NOMO-1 (cell line): ENCODE data around the gene OR5K1.

Experiments
- DNase-seq, 2 experiments: peaks; one replicate each; lab custom pipeline; 2025; ENCODE audit not compliant: unreplicated experiment in 2 of 2; lab: John Stamatoyannopoulos, UW

The OR5K1 gene

GRCh38 chr3:98462901-98463300, at the start of gene OR5K1:
TSS of gene OR5K1 (plus strand) at chr3:98463201. CDS start at chr3:98469577, 6,376 bp downstream.
- no peak for DNase-seq

- DNase-seq: no peak
Observed at GRCh38 chr3:98432575-98432974, 30.4 kb upstream of the OR5K1 start.

- no peak for DNase-seq
Observed at GRCh38 chr3:98433764-98434163, 29.2 kb upstream of the OR5K1 start.

- no peak for DNase-seq
Observed at GRCh38 chr3:98434412-98434811, 28.6 kb upstream of the OR5K1 start.

GRCh38 chr3:98440283-98440682, 22.7 kb upstream of the OR5K1 start:
- no peak for DNase-seq

- no peak for DNase-seq
Observed at GRCh38 chr3:98445949-98446406, 17.0 kb upstream of the OR5K1 start.

GRCh38 chr3:98449606-98450193, 13.3 kb upstream of the OR5K1 start:
- DNase-seq: no peak

GRCh38 chr3:98450372-98450771, 12.6 kb upstream of the OR5K1 start:
- no peak for DNase-seq

- no peak for DNase-seq
Observed at GRCh38 chr3:98453827-98454226, 9.2 kb upstream of the OR5K1 start.

GRCh38 chr3:98454929-98455328, 8.1 kb upstream of the OR5K1 start:
- DNase-seq: no peak

- no peak for DNase-seq
Observed at GRCh38 chr3:98457543-98457942, 5.5 kb upstream of the OR5K1 start.

GRCh38 chr3:98460220-98460619, 2.8 kb upstream of the OR5K1 start:
- DNase-seq: no peak

GRCh38 chr3:98482717-98483482, 19.9 kb downstream of the OR5K1 start:
- DNase-seq: no peak

- no peak for DNase-seq
Observed at GRCh38 chr3:98483626-98484025, 20.6 kb downstream of the OR5K1 start.

GRCh38 chr3:98497381-98497780, 34.4 kb downstream of the OR5K1 start, which contains the start of gene OR5K2:
TSS of gene OR5K2 (plus strand) at chr3:98497681. CDS start at chr3:98497681, 0 bp downstream.
- no peak for DNase-seq

GRCh38 chr3:98500019-98500418, 37.0 kb downstream of the OR5K1 start:
- no peak for DNase-seq

GRCh38 chr3:98501270-98501669, 38.3 kb downstream of the OR5K1 start:
- no peak for DNase-seq

GRCh38 chr3:98501863-98502576, 39.0 kb downstream of the OR5K1 start:
- no peak for DNase-seq

- DNase-seq: no peak
Observed at GRCh38 chr3:98504539-98504938, 41.5 kb downstream of the OR5K1 start.

- no peak for DNase-seq
Observed at GRCh38 chr3:98508582-98508981, 45.6 kb downstream of the OR5K1 start.

GRCh38 chr3:98512576-98512975, 49.6 kb downstream of the OR5K1 start:
- no peak for DNase-seq

GRCh38 chr3:98513091-98513511, 50.1 kb downstream of the OR5K1 start:
- peak; percentile 91 to 93 for DNase-seq
